Left ventricle myocardium inferior (tissue), 1 donor: ENCODE results near the gene ATG101. TPM values are rescaled to one million over a fixed set of nuclear protein-coding genes. Genes with fewer than 3 reads are reported as not detected.

Experiments used
- DNase-seq: peaks from one replicate; pipeline ENCODE4 v3.0.0-alpha.2; 2020
- H3K27ac ChIP-seq: fragments of 200-600 bp; replicated peaks from 2 replicates; pipeline ENCODE4 v1.8.0; 2021
- H3K27me3 ChIP-seq: fragments of 200-600 bp; 2 replicates; pipeline ENCODE4 v1.8.0; 2021; ENCODE audit warnings: low read depth
- H3K36me3 ChIP-seq: fragments of 200-600 bp; 2 replicates; pipeline ENCODE4 v1.8.0; 2021
- H3K4me1 ChIP-seq: fragments of 200-600 bp; 2 replicates; pipeline ENCODE4 v1.8.0; 2021
- H3K4me3 ChIP-seq: fragments of 200-600 bp; 2 replicates; pipeline ENCODE4 v1.8.0; 2021; ENCODE audit warnings: mild to moderate bottlenecking, moderate library complexity
- H3K9me3 ChIP-seq: fragments of 200-600 bp; replicated peaks from 2 replicates; pipeline ENCODE4 v1.8.0; 2021
- intact Hi-C: fragments of 100-400 bp; cut with micrococcal nuclease; formaldehyde crosslinking; loops from one replicate; pipeline ENCODE4 v1.11.0; 2022
- total RNA-seq: library from RNA; stranded (reverse); fragmentation: NEBNext Ultra II Directional; extraction: Animal tissue kit (Norgen Biotek cat#: 25700); gene quantifications from one replicate; pipeline ENCODE4 v1.2.1, GENCODE V29; 2021
- TF ChIP-seq, protein P1 (sequence below): fragments of 200-600 bp; IDR thresholded peaks from 2 replicates; pipeline ENCODE4 v1.8.0; 2021; ENCODE audit warnings: antibody characterized with exemption, mild to moderate bottlenecking, borderline replicate concordance
- donor health status: DM: no; HTN: yes; CAD: no; lungs with severe emphysema.

Gene ATG101
- total RNA-seq, 1 donor from 2014 or later, result 23.8 TPM

DNA sequence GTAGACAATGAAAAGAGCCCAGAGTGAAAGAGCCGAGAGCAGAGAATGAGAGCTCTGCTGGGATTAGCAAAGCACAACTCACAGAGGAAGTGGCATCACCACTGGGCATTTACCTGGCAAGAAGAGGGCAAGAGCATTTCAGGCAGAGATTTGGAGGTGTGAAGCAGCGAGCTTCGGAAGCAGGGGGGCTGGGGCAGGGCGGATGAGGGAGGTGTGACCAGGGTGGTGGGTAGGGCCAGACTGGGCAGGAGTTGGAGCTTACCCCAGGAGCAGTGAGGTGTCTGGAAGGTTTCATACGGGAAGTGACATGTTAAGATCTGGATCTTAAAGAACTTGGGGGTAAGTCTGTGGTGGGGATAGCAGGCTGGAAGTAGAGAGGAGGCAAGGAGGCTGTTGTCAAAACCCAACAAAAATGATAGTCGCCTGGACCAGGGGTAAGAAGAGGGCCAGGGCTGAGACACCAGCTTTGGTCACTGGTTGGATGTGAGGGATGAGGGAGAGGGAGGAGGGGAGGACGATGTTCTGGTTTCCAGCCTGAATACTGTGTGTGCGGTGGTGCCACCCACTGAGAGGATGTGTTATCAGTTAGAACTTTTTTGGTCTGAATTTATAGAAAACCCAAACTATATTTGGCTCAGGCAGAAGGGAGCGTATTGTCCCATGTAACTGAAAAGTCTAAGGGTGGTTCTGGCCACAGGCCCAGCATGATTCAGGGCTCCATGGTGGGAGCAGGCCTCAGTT lies 14.9 kb downstream of the ATG101 start:
- intact Hi-C loops, result loop anchor here (5.0 kb wide), 1 partner anchor 57 kb away; no protein-coding TSS in a partner anchor
- Histone ChIP-seq H3K27ac (no peak overlapping the region), H3K4me1 (peaks cover 34% of the 10 kb centered on the region), H3K9me3 (no peaks in the 10 kb centered on the region), H3K36me3 (no peaks in the 10 kb centered on the region), H3K27me3 (peaks cover 54% of the 10 kb centered on the region), H3K4me3 (no peak overlapping the region)
- no peak for DNase-seq
- TF ChIP-seq, protein P1, sequence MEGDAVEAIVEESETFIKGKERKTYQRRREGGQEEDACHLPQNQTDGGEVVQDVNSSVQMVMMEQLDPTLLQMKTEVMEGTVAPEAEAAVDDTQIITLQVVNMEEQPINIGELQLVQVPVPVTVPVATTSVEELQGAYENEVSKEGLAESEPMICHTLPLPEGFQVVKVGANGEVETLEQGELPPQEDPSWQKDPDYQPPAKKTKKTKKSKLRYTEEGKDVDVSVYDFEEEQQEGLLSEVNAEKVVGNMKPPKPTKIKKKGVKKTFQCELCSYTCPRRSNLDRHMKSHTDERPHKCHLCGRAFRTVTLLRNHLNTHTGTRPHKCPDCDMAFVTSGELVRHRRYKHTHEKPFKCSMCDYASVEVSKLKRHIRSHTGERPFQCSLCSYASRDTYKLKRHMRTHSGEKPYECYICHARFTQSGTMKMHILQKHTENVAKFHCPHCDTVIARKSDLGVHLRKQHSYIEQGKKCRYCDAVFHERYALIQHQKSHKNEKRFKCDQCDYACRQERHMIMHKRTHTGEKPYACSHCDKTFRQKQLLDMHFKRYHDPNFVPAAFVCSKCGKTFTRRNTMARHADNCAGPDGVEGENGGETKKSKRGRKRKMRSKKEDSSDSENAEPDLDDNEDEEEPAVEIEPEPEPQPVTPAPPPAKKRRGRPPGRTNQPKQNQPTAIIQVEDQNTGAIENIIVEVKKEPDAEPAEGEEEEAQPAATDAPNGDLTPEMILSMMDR, result no peak

GRCh38 chr12:52085682-52086180 lies 16.0 kb downstream of the ATG101 start:
- TF ChIP-seq, protein P1, result no peak
- Histone ChIP-seq H3K4me1 (peaks cover 27% of the 10 kb centered on the region), H3K27ac (no peak overlapping the region), H3K9me3 (no peaks in the 10 kb centered on the region), H3K36me3 (no peaks in the 10 kb centered on the region), H3K4me3 (no peak overlapping the region), H3K27me3 (peaks cover 64% of the 10 kb centered on the region)
- intact Hi-C loops, result no loop called here
- DNase-seq, result no peak

GRCh38 chr12:52086366-52086765 lies 16.6 kb downstream of the ATG101 start:
- Histone ChIP-seq H3K9me3 (no peaks in the 10 kb centered on the region), H3K4me3 (no peak overlapping the region), H3K27me3 (peaks cover 71% of the 10 kb centered on the region), H3K36me3 (no peaks in the 10 kb centered on the region), H3K4me1 (peaks cover 21% of the 10 kb centered on the region), H3K27ac (no peak overlapping the region)
- DNase-seq, result no peak
- TF ChIP-seq, protein P1, result no peak
- intact Hi-C loops, result no loop called here

- Histone ChIP-seq H3K27me3 (peaks cover 79% of the 10 kb centered on the region), H3K27ac (no peak overlapping the region), H3K4me3 (no peak overlapping the region), H3K9me3 (no peaks in the 10 kb centered on the region), H3K4me1 (peaks cover 12% of the 10 kb centered on the region), H3K36me3 (no peaks in the 10 kb centered on the region)
- intact Hi-C loops, result no loop called here
- no peak for DNase-seq
- TF ChIP-seq, protein P1, result no peak
Observed at GRCh38 chr12:52086944-52087835, 17.4 kb downstream of the ATG101 start.

- Histone ChIP-seq H3K4me3 (no peak overlapping the region), H3K9me3 (no peaks in the 10 kb centered on the region), H3K27ac (no peak overlapping the region), H3K27me3 (peaks cover 86% of the 10 kb centered on the region), H3K4me1 (peaks cover 2% of the 10 kb centered on the region), H3K36me3 (no peaks in the 10 kb centered on the region)
- TF ChIP-seq, protein P1, result no peak
- no peak for DNase-seq
- intact Hi-C loops, result no loop called here
Observed at GRCh38 chr12:52087961-52088820, 18.4 kb downstream of the ATG101 start.
